ENCODE measurements around the gene SPACA5. TPM values are rescaled to one million over a fixed set of nuclear protein-coding genes. Genes with fewer than 3 reads are reported as not detected.
A peak's percentile ranks its signal among the peaks of the same experiment; 100 is the strongest.
"Not testable (repeated sequence)": the region's sequence is repeated elsewhere in the genome, so short reads cannot be mapped to it uniquely, and the experiment has no call there.

The SPACA5 gene
- total and polyA plus RNA-seq, 2 of the 13 experiments (the other 11 are each of a cell fraction or from before 2014, with no cell fraction given): not detected

- DNase-seq (ENCODE audit: low spot score) (no peak), FAIRE-seq (no peak), ATAC-seq (no peak)
- no peaks in the 10 kb centered on the region for H4K20me1 ChIP-seq (ENCODE audit: insufficient read depth, low read length)
- POLR2A ChIA-PET: no interaction called here
- 50% methylated on average over 2 of the region's 10 CpGs for WGBS (ENCODE audit: low lambda C conversion rate)
- H3K79me2 ChIP-seq (ENCODE audit: insufficient read depth, low read length): no peaks in the 10 kb centered on the region
- no peaks in the 10 kb centered on the region for H3K27me3 ChIP-seq (ENCODE audit: control insufficient read depth in 1 of 2, insufficient read depth in 2 of 2, low read length in 2 of 2)
- H3K4me3 ChIP-seq (replicated peaks in 1 of 3; ENCODE audit: insufficient read depth in 1 of 3, low read depth in 2 of 3, low read length in 3 of 3): peak overlapping the region in 1 of 3 experiments; percentile 16; a peak in 1 of 6 replicates
- H3K9ac ChIP-seq (ENCODE audit: insufficient read depth, low read depth, low read length): no peak overlapping the region
- no peaks in the 10 kb centered on the region for H3K36me3 ChIP-seq (replicated peaks in 1 of 2; ENCODE audit: control insufficient read depth in 1 of 2, insufficient read depth in 2 of 2, low read length in 2 of 2)
- CTCF ChIA-PET (ENCODE audit: low intra/inter-chr PET ratio, low total read pairs): no interaction called here
- TF ChIP-seq SMYD3 (CRISPR knock-in tag; IDR thresholded peaks at IDR 0.05): no peak
- no peak for TF ChIP-seq ZNF597 (CRISPR knock-in tag; IDR thresholded peaks at IDR 0.05)
- TF ChIP-seq MNT (IDR thresholded peaks at IDR 0.05): no peak
- H2AFZ ChIP-seq (ENCODE audit: low read length): peak overlapping the region; percentile 54
- H3K4me2 ChIP-seq (ENCODE audit: low read depth, low read length): peak overlapping the region; percentile 57; the same call in 1 of the 2 replicates
- H3K4me1 ChIP-seq (ENCODE audit: insufficient read depth, low read length): 0 out of 2 replicates have a peak, but pooled peaks cover 8% of the 10 kb centered on the region
- no peak overlapping the region for H3K27ac ChIP-seq (ENCODE audit: extremely low read length, insufficient read depth, low read length)
- no TSS peak for BruUV-seq (replicated peaks)
- in situ Hi-C loops (cut with HindIII; ENCODE audit: extremely low pct_ligation_motif_present, low pct_unique_long_range_greater_than_20kb): no loop called here
- intact Hi-C loops (cut with micrococcal nuclease; ENCODE audit: unreplicated experiment): no loop called here
- no peaks in the 10 kb centered on the region for H3K9me3 ChIP-seq (ENCODE audit: low read length)
These were observed 23.4 kb downstream of the SPACA5 start for GRCh38 chrX:48030237-48030636.

- POLR2A ChIA-PET; H3K79me2 ChIP-seq (ENCODE audit: insufficient read depth, low read length); H3K27me3 ChIP-seq (ENCODE audit: control insufficient read depth in 1 of 2, insufficient read depth in 2 of 2, low read length in 2 of 2); H3K9me3 ChIP-seq (ENCODE audit: low read length); H3K4me1 ChIP-seq (ENCODE audit: insufficient read depth, low read length); H3K9ac ChIP-seq (ENCODE audit: insufficient read depth, low read depth, low read length); BruUV-seq (replicated peaks); in situ Hi-C loops (cut with HindIII; ENCODE audit: extremely low pct_ligation_motif_present, low pct_unique_long_range_greater_than_20kb); H3K36me3 ChIP-seq (replicated peaks in 1 of 2; ENCODE audit: control insufficient read depth in 1 of 2, insufficient read depth in 2 of 2, low read length in 2 of 2); intact Hi-C loops (cut with micrococcal nuclease; ENCODE audit: unreplicated experiment); DNase-seq (ENCODE audit: low spot score); H4K20me1 ChIP-seq (ENCODE audit: insufficient read depth, low read length); H3K27ac ChIP-seq (ENCODE audit: extremely low read length, insufficient read depth, low read length); CTCF ChIA-PET (ENCODE audit: low intra/inter-chr PET ratio, low total read pairs): not testable (repeated sequence)
- peak overlapping the region; percentile 57; the same call in 1 of the 2 replicates for H3K4me2 ChIP-seq (ENCODE audit: low read depth, low read length)
- H3K4me3 ChIP-seq (replicated peaks in 1 of 3; ENCODE audit: insufficient read depth in 1 of 3, low read depth in 2 of 3, low read length in 3 of 3): peak overlapping the region in 1 of 3 experiments; percentile 16; a peak in 2 of 6 replicates
- H2AFZ ChIP-seq (ENCODE audit: low read length): peak overlapping the region; percentile 54
- FAIRE-seq: peak; percentile 91
- ATAC-seq: peak; percentile 66
- WGBS (ENCODE audit: low lambda C conversion rate): no CpG with 5 or more reads among the region's 10 CpGs
- TF ChIP-seq MAX (IDR thresholded peaks at IDR 0.05): peak; percentile 20; the same call in 1 of the 2 replicates
These were observed 23.9 kb downstream of the SPACA5 start for GRCh38 chrX:48030641-48031173.
